T1000 (cell line): ENCODE measurements around the gene SPTB.

Experiments
- DNase-seq: peaks from one replicate; lab custom pipeline; 2025; ENCODE audit warnings: mixed read lengths; lab: John Stamatoyannopoulos, UW

SPTB gene

GRCh38 chr14:64728856-64729255, 150.9 kb downstream of the SPTB start:
- no peak for DNase-seq

GRCh38 chr14:64728106-64728505, 151.6 kb downstream of the SPTB start:
- DNase-seq = no peak

- DNase-seq = no peak
Observed at GRCh38 chr14:64727551-64728071, 152.1 kb downstream of the SPTB start.

GRCh38 chr14:64726585-64726890, 153.2 kb downstream of the SPTB start:
- peak; percentile 10 for DNase-seq

GRCh38 chr14:64725879-64726584, 153.7 kb downstream of the SPTB start:
- no peak for DNase-seq

GRCh38 chr14:64725261-64725815, 154.4 kb downstream of the SPTB start:
- DNase-seq = no peak

- DNase-seq = no peak
Observed at GRCh38 chr14:64724578-64724930, 155.2 kb downstream of the SPTB start.

GRCh38 chr14:64723691-64724577, 155.8 kb downstream of the SPTB start:
- DNase-seq = no peak

- no peak for DNase-seq
Observed at GRCh38 chr14:64722842-64723447, 156.8 kb downstream of the SPTB start.

GRCh38 chr14:64721899-64722298, 157.8 kb downstream of the SPTB start:
- DNase-seq = no peak

- no peak for DNase-seq
Observed at GRCh38 chr14:64721391-64721791, 158.3 kb downstream of the SPTB start.

- peak; percentile 60 for DNase-seq
Observed at GRCh38 chr14:64720131-64720576, 159.6 kb downstream of the SPTB start.

- no peak for DNase-seq
Observed at GRCh38 chr14:64719601-64720000, 160.1 kb downstream of the SPTB start.

GRCh38 chr14:64718762-64719161, 160.9 kb downstream of the SPTB start:
- DNase-seq = no peak

- DNase-seq = no peak
Observed at GRCh38 chr14:64717870-64718269, 161.8 kb downstream of the SPTB start.

- no peak for DNase-seq
Observed at GRCh38 chr14:64715628-64716412, 163.9 kb downstream of the SPTB start.

- no peak for DNase-seq
Observed at GRCh38 chr14:64715146-64715627, 164.5 kb downstream of the SPTB start.

GRCh38 chr14:64714432-64715025, 165.2 kb downstream of the SPTB start:
- DNase-seq = no peak

GRCh38 chr14:64713677-64714076, 166.0 kb downstream of the SPTB start:
- no peak for DNase-seq

GRCh38 chr14:64711039-64711438, 168.7 kb downstream of the SPTB start:
- no peak for DNase-seq

- DNase-seq = no peak
Observed at GRCh38 chr14:64709126-64709525, 170.6 kb downstream of the SPTB start.
